ENCODE measurements around the gene WBP1.

DNA sequence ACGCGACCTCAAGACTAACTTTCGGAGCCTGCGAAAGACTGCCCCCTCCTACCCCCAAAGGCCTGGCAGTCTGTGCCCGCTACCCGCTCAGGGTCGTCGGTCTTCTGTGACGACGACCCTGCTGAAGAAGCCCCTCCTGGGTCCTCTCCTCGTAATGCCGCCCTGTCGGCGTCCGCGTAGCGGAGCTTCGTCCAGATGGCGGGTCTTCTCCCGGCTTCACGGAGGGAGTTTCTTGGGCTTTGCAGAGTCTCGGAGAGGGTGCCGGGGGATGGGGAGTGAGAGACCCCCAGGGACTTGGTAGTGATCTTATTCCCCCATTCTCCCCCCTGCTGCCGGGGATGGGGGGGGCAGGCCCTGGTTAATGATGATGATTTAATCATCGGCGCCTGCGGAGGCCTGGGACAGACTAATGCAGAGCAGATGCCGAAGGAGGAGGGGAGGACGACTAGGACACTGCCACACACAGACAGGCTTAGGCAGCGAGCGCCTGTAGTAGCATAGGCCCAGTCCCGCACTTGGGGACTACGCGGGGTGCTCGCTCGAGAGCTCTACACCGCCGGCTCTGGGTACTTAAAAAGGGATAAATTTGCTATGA lies 49.8 kb downstream of the WBP1 start:
- TF ChIP-seq, protein P1, sequence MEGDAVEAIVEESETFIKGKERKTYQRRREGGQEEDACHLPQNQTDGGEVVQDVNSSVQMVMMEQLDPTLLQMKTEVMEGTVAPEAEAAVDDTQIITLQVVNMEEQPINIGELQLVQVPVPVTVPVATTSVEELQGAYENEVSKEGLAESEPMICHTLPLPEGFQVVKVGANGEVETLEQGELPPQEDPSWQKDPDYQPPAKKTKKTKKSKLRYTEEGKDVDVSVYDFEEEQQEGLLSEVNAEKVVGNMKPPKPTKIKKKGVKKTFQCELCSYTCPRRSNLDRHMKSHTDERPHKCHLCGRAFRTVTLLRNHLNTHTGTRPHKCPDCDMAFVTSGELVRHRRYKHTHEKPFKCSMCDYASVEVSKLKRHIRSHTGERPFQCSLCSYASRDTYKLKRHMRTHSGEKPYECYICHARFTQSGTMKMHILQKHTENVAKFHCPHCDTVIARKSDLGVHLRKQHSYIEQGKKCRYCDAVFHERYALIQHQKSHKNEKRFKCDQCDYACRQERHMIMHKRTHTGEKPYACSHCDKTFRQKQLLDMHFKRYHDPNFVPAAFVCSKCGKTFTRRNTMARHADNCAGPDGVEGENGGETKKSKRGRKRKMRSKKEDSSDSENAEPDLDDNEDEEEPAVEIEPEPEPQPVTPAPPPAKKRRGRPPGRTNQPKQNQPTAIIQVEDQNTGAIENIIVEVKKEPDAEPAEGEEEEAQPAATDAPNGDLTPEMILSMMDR (conservative IDR thresholded peaks at IDR 0.05 in 1 of 2, IDR thresholded peaks at IDR 0.05 in 1 of 2; ENCODE audit: low read depth in 1 of 2, low read length in 2 of 2): no peak
- no peak for TF ChIP-seq EZH2 (IDR thresholded peaks at IDR 0.05; ENCODE audit: low read length, missing control alignments)

Data from fibroblast of lung (primary cell).